HG03103 (cell line): ENCODE measurements around the gene ZP3.
"Not testable (repeated sequence)": the region's sequence is repeated elsewhere in the genome, so short reads cannot be mapped to it uniquely, and the experiment has no call there.

Source experiments
- ATAC-seq: cut with Tn5 transposase; IDR thresholded peaks from one replicate; pipeline ENCODE4 v1.9.1; 2021; ENCODE audit warnings: low read depth; ENCODE audit not compliant: unreplicated experiment

Gene ZP3

GRCh38 chr7:76424413-76425111 lies at the start of gene ZP3:
Gene ZP3, plus strand, starts transcription at chr7:76424950. Its CDS starts 15 bp downstream, at chr7:76424965.
- no peak for ATAC-seq

GRCh38 chr7:76375251-76375650 lies 49.5 kb upstream of the ZP3 start:
- no peak for ATAC-seq

DNA sequence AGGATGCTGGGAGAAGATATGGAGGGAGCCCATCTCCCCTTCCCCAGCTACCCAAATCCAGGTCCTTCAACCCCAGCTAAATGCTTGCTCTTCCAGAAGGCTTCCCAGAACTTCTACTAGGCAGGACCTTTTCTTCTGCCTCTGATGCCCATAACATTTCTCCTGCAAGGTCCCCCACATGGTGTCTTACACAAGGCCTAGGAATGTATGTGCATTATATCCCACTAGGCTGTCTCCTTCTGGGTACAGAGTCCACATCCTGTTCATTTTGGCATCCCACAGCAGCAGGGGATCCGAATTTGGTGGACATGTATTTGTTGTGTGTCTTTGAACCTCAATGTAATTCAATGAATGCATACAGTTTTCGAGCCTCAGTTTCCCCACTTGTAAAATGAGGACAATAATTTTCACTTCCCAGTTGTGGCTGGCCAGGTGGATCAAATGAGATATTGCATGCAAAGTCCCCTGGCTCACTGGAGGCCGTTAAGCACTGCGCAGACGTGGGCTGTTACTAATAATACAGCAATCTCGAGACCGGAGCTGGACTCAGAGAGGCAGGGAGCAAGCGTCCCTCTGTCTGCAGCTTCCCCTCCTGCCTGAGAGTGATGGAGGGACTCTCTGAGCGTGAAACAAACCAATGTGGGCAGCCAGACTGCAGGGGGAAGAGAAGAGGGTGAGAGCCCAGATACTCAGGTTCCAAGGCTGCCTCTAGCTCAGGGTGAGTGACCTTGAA lies 47.4 kb upstream of the ZP3 start:
- no peak for ATAC-seq

DNA sequence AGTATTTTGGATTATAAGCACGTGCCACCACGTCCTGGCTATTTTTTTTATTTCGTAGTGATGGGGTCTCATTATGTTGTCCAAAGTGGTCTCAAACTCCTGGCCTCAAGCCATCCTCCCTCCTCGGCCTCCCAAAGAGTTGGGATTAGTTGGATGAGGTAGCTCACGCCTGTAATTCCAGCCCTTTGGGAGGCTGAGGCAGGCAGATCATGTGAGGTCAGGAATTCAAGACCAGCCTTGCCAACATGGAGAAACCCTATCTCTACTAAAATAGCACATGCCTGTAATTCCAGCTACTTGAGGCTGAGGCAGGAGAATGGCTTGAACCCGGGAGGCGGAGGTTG lies 44.2 kb upstream of the ZP3 start:
- no peak for ATAC-seq

DNA sequence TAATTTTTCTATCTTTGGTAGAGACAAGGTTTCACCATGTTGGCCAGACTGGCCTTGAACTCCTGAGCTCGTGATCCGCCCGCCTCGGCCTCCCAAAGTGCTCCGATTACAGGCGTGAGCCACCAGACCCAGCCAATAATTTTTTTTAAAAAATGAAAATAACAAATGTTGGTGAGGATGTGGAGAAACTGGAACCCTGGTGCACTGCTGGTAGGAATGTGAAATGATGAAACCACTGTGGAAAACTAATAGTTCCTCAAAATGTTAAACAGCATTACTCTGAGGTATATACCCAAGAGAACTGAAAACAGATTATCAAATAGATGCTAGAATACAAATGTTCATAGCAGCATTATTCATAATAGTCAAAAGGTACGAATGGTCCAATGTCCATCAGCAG lies 42.9 kb upstream of the ZP3 start:
- no peak for ATAC-seq

GRCh38 chr7:76383089-76383944 lies 41.4 kb upstream of the ZP3 start:
- no peak for ATAC-seq

- no peak for ATAC-seq
Observed at GRCh38 chr7:76386691-76387260, 38.0 kb upstream of the ZP3 start.

DNA sequence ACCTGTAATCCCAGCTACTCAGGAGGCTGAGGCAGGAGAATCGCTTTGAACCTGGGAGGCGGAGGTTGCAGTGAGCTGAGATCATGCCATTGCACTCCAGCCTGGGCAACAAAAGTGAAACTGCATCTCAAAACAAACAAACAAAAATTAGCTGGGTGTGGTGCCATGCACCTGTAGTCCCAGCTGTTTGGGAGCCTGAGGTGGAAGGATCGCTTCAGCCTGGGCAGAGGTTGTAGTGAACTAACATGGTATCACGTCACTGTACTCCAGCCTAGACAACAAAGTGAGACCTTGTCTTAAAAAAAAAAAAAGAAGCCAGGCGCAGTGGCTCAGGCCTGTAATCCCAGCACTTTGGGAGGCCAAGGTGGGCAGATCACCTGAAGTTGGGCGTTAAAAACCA lies 37.0 kb upstream of the ZP3 start:
- ATAC-seq: not testable (repeated sequence)

DNA sequence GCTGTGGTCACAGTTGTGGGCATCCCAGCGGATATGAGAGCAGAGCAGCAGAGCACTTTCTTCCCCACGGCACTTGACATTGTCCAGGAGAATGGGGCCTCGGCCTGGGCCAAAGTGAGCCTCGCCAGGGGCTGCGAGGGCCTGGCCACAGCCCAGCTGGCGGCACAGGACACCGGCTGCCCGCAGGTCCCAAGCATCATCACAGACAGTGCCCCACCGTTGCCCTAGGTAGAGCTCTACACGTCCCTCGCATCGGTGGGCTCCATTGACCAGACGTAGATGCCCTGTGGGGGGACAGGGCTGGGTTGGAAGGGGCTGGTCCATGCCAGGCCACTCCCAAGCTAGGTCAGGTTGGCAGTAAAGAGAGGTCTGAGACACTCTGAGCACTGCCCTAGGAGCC lies 34.7 kb upstream of the ZP3 start:
- no peak for ATAC-seq

DNA sequence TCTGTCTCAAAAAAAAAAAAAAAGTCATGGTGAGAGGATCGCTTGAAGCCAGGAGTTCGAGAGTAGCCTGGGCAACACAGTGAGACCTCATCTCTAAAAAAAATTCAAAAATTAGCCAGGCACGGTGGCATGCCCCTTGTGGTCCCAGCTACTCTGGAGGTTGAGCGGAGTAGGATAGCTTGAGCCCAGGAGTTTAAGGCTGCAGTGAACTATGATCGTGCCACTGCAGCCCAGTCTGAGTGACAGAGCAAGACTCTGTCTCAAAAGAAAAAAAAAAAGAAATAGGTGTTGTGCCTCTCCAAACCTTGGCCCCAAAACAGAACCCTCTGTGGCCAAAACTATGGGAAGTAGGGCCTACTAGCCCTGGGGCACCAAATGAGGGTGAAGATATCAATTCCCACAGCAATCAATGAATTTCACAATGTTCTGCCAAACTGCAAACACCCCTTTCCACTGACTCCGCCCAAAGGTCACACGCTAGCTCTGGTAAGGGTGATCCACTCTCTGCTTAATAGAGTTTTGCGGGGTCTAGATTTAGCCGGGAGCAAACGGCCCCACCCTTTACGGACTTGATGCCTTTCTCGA lies 32.1 kb upstream of the ZP3 start:
- ATAC-seq: no peak

DNA sequence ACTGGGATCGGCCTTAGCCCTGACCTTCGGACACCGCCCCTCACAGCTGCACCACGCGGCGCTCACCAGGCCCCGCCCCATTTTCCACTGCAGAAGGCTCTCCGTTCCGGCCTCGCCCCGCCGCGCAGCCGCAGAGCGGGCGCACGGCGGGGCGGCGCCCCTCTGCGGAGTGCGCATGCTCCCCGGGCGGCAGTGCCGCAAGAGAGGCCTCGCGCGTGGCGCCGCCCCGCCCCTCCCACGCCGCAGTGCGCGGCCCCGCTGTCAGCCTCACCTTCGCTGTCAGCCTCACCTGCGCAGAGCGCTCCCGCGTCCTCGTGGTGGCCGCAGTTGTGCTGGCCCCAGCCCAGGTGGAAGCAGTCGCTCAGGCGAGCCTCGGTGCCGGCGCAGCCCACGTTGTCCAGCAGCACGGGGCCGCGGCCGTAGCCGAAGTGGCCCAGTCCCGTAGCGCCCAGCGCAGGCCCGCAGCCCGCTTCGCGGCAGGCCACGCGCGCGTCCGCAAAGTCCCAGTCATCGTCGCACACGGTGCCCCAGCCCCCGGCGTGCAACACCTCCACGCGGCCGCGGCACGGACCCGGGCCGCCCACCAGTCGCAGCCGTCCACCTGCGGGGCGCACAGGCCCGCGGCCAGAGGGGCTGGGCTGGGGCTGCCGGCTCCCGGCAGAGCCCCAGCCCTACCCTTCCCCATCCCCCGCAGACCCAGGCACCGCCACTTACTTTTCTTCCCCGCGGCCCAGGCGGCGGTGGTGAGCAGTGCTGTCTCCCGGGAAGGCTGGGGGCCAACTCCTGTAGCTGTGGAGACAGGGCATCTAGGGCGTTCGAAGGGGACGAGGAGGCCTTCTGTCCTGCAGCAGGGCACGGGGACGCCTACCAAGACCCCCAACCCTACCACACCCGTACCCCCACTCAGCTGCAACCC lies 31.4 kb upstream of the ZP3 start:
- peak; percentile 72 for ATAC-seq

DNA sequence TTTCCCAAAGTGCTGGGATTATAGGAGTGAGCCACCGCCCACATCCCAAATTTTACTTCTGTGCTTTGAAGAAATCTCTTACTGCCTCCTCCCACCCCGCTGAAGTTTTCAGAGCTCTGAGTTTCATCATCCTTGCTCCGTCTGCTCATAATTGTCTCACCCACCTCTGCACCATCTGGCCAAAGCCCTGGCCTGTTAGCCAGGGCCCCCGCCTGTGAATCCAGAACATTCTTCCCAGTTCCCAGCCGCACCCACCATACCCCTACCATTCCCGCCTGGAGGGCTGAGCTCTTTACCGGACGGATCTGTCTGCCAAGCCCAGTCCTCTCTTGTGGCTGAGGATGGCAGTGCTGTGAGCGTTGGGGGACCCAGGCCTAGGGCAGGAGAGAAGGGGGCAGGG lies 29.8 kb upstream of the ZP3 start:
- ATAC-seq: no peak

GRCh38 chr7:76395605-76395964 lies 29.2 kb upstream of the ZP3 start:
- not testable (repeated sequence) for ATAC-seq

- no peak for ATAC-seq
Observed at GRCh38 chr7:76395965-76396726, 28.6 kb upstream of the ZP3 start.

- ATAC-seq: no peak
Observed at GRCh38 chr7:76396864-76397263, 27.9 kb upstream of the ZP3 start.

DNA sequence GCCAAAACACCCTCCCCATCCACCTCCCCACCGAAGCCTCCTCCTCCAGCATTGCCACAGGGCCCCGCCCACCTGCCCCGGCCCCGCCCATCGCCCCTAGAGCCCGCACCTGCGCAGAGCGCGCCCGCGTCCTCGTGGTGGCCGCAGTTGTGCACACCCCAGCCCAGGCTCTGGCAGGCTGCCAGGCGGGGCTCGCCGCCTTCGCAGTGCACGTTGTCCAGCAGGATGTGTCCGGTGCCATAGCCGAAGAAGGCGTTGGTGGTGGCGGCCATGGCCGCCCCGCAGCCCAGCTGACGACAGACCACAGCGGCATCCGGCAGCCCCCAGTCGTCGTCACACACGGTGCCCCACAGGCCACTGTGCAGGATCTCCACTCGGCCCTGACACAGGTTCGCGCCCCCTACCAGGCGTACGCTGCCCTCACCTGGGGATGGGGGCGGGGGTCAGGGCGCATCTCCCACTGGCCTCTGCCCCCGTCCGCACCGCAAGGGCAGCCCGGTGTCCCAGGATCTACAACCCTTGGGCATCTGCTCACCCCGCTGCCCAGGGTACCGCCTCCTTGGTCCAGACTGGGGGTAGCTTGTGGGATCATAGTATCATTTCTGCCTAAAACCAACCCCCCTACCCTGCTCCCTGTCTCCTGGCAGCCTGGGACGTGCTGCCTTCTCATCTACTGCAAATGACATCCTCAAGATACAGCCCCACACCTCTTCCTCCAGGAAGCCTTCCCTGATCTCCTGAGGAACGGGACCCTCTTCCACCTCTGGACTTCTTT lies 27.2 kb upstream of the ZP3 start:
- no peak for ATAC-seq

GRCh38 chr7:76400248-76400647 lies 24.5 kb upstream of the ZP3 start:
- ATAC-seq: no peak

DNA sequence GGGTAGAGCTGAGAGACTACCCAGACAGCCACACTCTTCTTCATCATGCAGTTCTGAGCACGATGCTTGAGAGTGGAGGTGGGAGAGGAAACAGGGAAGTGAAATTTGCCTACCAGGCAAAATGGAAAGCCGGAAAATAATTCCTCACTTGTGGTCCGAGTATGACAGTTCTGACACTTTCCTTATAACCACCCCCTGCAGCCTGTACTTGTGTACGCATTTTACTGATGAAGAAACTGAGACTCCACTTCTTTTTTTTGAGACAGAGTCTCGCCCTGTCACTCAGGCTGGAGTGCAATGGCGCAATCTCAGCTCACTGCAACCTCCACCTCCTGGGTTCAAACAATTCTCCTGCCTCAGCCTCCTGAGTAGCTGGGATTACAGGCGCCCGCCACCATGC lies 21.7 kb upstream of the ZP3 start:
- ATAC-seq: not testable (repeated sequence)
